HepG2 (cell line): ENCODE data around the gene CDC42EP3. TPM values are rescaled to one million over a fixed set of nuclear protein-coding genes. Genes with fewer than 3 reads are reported as not detected.

Source experiments
- ARHGAP35 ChIP-seq: sonication (generic); formaldehyde crosslinking; IDR thresholded peaks from 2 replicates; pipeline ENCODE4 v1.9.0; 2022; ENCODE audit warnings: mild to moderate bottlenecking, inconsistent platforms, moderate library complexity, missing genetic modification reagents, borderline replicate concordance
- ARID4A ChIP-seq: sonication (generic); formaldehyde crosslinking; IDR thresholded peaks from 2 replicates; pipeline ENCODE4 v1.5.0; 2020; ENCODE audit warnings: mild to moderate bottlenecking, missing genetic modification reagents, borderline replicate concordance
- ARNT2 ChIP-seq: sonication (generic); formaldehyde crosslinking; IDR thresholded peaks from 2 replicates; pipeline ENCODE4 v1.8.0; 2022; ENCODE audit warnings: mild to moderate bottlenecking, low read depth, missing genetic modification reagents, moderate library complexity
- ATAD3A ChIP-seq: sonication (generic); formaldehyde crosslinking; IDR thresholded peaks from 2 replicates; pipeline ENCODE4 v1.4.0; 2020; ENCODE audit warnings: missing genetic modification reagents
- ATF3 ChIP-seq: sonication (generic); formaldehyde crosslinking; IDR thresholded peaks from 2 replicates; pipeline ENCODE4 v1.4.0; 2020; ENCODE audit warnings: missing genetic modification reagents
- KDM2A ChIP-seq: sonication (generic); formaldehyde crosslinking; IDR thresholded peaks from 2 replicates; pipeline ENCODE4 v1.4.0; 2020; ENCODE audit warnings: low read depth, missing genetic modification reagents, borderline replicate concordance
- MXD3 ChIP-seq: IDR thresholded peaks from 2 replicates; pipeline ENCODE4 v1.6.1; 2016; ENCODE audit warnings: mild to moderate bottlenecking, missing biosample characterization, missing genetic modification reagents
- NR3C1 ChIP-seq: sonication (generic); formaldehyde crosslinking; IDR thresholded peaks from 2 replicates; pipeline ENCODE4 v1.4.0; 2020; ENCODE audit warnings: missing genetic modification reagents
- RFX1 ChIP-seq: fragments of 450-650 bp; IDR thresholded peaks from 2 replicates; pipeline ENCODE4 v1.6.1; 2017
- RNF2 ChIP-seq: fragments of 450-650 bp; conservative IDR thresholded peaks from 2 replicates; pipeline ENCODE4 v1.6.1; 2016; ENCODE audit warnings: low read depth
- TFDP2 ChIP-seq: sonication (generic); formaldehyde crosslinking; IDR thresholded peaks from 2 replicates; pipeline ENCODE4 v1.4.0; 2020; ENCODE audit warnings: missing genetic modification reagents
- ZBTB44 ChIP-seq: sonication (generic); formaldehyde crosslinking; IDR thresholded peaks from 2 replicates; pipeline ENCODE4 v1.4.0; 2020; ENCODE audit warnings: missing genetic modification reagents
- ZBTB7A ChIP-seq: sonication (generic); formaldehyde crosslinking; IDR thresholded peaks from 2 replicates; pipeline ENCODE4 v1.8.0; 2022; ENCODE audit warnings: mild to moderate bottlenecking, missing genetic modification reagents
- ZNF253 ChIP-seq: sonication (generic); formaldehyde crosslinking; IDR thresholded peaks from 2 replicates; pipeline ENCODE4 v1.8.0; 2022; ENCODE audit warnings: mild to moderate bottlenecking, missing genetic modification reagents, borderline replicate concordance
- ZNF30 ChIP-seq: sonication (generic); formaldehyde crosslinking; IDR thresholded peaks from 2 replicates; pipeline ENCODE4 v1.5.0; 2020; ENCODE audit warnings: mild to moderate bottlenecking, missing genetic modification reagents
- ZNF570 ChIP-seq: sonication (generic); formaldehyde crosslinking; IDR thresholded peaks from 2 replicates; pipeline ENCODE4 v1.4.0; 2020; ENCODE audit warnings: mild to moderate bottlenecking, missing genetic modification reagents, borderline replicate concordance
- ZNF574 ChIP-seq: sonication (generic); formaldehyde crosslinking; IDR thresholded peaks from 2 replicates; pipeline ENCODE4 v1.4.0; 2020; ENCODE audit warnings: missing genetic modification reagents
- ZNF713 ChIP-seq: sonication (generic); formaldehyde crosslinking; IDR thresholded peaks from 2 replicates; pipeline ENCODE4 v1.4.0; 2020; ENCODE audit warnings: mild to moderate bottlenecking, missing genetic modification reagents
- ZSCAN9 ChIP-seq: IDR thresholded peaks from 2 replicates; pipeline ENCODE4 v1.6.1; 2016; ENCODE audit warnings: borderline replicate concordance
- polyA plus RNA-seq, 8 experiments: library from polyadenylated mRNA; depleted of rRNA in 3 of 8; stranded (reverse) in 7 of 8; unstranded in 1 of 8; fragments of >200 nt; fragmentation: Illumina TruSeq in 4 of 8; extraction: Trizol in 4 of 8; gene quantifications; 2 replicates each; pipeline versions ENCODE4 v1.2.1 to v1.2.3, GENCODE V29; 2011 to 2016; ENCODE audit warnings: low read depth in 4 of 8, missing spikeins in 1 of 8, mixed read lengths in 1 of 8; ENCODE audit not compliant: insufficient read depth in 1 of 8
- total RNA-seq, 5 experiments: library from RNA; depleted of rRNA; stranded (reverse); fragments of >200 nt; fragmentation: Illumina TruSeq; extraction: Trizol; gene quantifications; 2 replicates each; pipeline ENCODE4 v1.2.3, GENCODE V29; 2016; ENCODE audit warnings: low read depth in 1 of 5

CDC42EP3 gene
- total and polyA plus RNA-seq, 2 of the 13 experiments (the other 11 are each of a cell fraction or from before 2014, with no cell fraction given) = 0.01 TPM; not detected in 1

GRCh38 chr2:37672104-37672869 lies 845 bp upstream of the CDC42EP3 start (continued):
- TF ChIP-seq ARHGAP35 = no peak; the same call in 1 of the 2 replicates
- TF ChIP-seq ZBTB7A (CRISPR knock-in tag) = peak; percentile 54; the same call in 1 of the 2 replicates
- no peak for TF ChIP-seq ZNF713 (CRISPR knock-in tag)
- TF ChIP-seq ZSCAN9 (CRISPR knock-in tag) = no peak
- TF ChIP-seq RNF2 = peak; percentile 25; the same call in 1 of the 2 replicates
- TF ChIP-seq ZNF30 (CRISPR knock-in tag) = no peak
- no peak for TF ChIP-seq ZNF574 (CRISPR knock-in tag)
- TF ChIP-seq RFX1 = no peak
- TF ChIP-seq ATF3 (CRISPR knock-in tag) = no peak
- TF ChIP-seq ARNT2 = no peak
- TF ChIP-seq KDM2A (CRISPR knock-in tag) = peak; percentile 62; the same call in 1 of the 2 replicates
- TF ChIP-seq MXD3 (CRISPR knock-in tag) = no peak
- TF ChIP-seq NR3C1 (CRISPR knock-in tag) = no peak
- no peak for TF ChIP-seq ATAD3A (CRISPR knock-in tag)
- TF ChIP-seq ZBTB44 (CRISPR knock-in tag) = no peak
- 0 out of 2 replicates have a peak, but pooled peaks have one; percentile 11 for TF ChIP-seq TFDP2 (CRISPR knock-in tag)
- no peak for TF ChIP-seq ARID4A (CRISPR knock-in tag)
- no peak for TF ChIP-seq ZNF570
- no peak for TF ChIP-seq ZNF253
